ENCODE measurements around the gene HAUS5. TPM values are rescaled to one million over a fixed set of nuclear protein-coding genes. Genes with fewer than 3 reads are reported as not detected.

The HAUS5 gene
- total RNA-seq, 4 donors from 2014 or later, result 2.5 to 4.8 (median 3.4) TPM

GRCh38 chr19:35637165-35637564, 24.6 kb downstream of the HAUS5 start:
- H3K4me3 ChIP-seq, result no peak overlapping the region
- in situ Hi-C loops (cut with MboI; ENCODE audit: low sequenced_read_pairs in 4 of 4), result no loop called here
- ATAC-seq, result no peak
- no peaks in the 10 kb centered on the region for H3K9me3 ChIP-seq
- intact Hi-C loops (cut with DNase I; ENCODE audit: low total_unique reads), result no loop called here
- TF ChIP-seq POLR2A (IDR thresholded peaks at IDR 0.05), result no peak
- TF ChIP-seq, protein P1, sequence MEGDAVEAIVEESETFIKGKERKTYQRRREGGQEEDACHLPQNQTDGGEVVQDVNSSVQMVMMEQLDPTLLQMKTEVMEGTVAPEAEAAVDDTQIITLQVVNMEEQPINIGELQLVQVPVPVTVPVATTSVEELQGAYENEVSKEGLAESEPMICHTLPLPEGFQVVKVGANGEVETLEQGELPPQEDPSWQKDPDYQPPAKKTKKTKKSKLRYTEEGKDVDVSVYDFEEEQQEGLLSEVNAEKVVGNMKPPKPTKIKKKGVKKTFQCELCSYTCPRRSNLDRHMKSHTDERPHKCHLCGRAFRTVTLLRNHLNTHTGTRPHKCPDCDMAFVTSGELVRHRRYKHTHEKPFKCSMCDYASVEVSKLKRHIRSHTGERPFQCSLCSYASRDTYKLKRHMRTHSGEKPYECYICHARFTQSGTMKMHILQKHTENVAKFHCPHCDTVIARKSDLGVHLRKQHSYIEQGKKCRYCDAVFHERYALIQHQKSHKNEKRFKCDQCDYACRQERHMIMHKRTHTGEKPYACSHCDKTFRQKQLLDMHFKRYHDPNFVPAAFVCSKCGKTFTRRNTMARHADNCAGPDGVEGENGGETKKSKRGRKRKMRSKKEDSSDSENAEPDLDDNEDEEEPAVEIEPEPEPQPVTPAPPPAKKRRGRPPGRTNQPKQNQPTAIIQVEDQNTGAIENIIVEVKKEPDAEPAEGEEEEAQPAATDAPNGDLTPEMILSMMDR (IDR thresholded peaks at IDR 0.05 in 4 of 5, conservative IDR thresholded peaks at IDR 0.05 in 1 of 5), result no peak
- H3K27ac ChIP-seq, result no peak overlapping the region
- peaks cover 0 to 58% of the 10 kb centered on the region in 2 donors for H3K36me3 ChIP-seq
- DNase-seq, result no peak
- no peaks in the 10 kb centered on the region for H3K4me1 ChIP-seq
- H3K27me3 ChIP-seq, result no peaks in the 10 kb centered on the region

- no peaks in the 10 kb centered on the region for H3K9me3 ChIP-seq
- H3K4me3 ChIP-seq, result no peak overlapping the region
- ATAC-seq (no peak), DNase-seq (no peak)
- intact Hi-C loops (cut with DNase I; ENCODE audit: low total_unique reads) (no loop called here), in situ Hi-C loops (cut with MboI; ENCODE audit: low sequenced_read_pairs in 4 of 4) (no loop called here)
- no peak overlapping the region for H3K27ac ChIP-seq
- no peaks in the 10 kb centered on the region for H3K27me3 ChIP-seq
- peaks cover 0 to 37% of the 10 kb centered on the region in 2 donors for H3K36me3 ChIP-seq
- TF ChIP-seq, protein P1 (IDR thresholded peaks at IDR 0.05 in 4 of 5, conservative IDR thresholded peaks at IDR 0.05 in 1 of 5), result no peak
- no peak for TF ChIP-seq POLR2A (IDR thresholded peaks at IDR 0.05)
- H3K4me1 ChIP-seq, result peaks cover 0 to 9% of the 10 kb centered on the region in 2 donors
Measured at GRCh38 chr19:35639321-35639639, 26.7 kb downstream of the HAUS5 start.

DNA sequence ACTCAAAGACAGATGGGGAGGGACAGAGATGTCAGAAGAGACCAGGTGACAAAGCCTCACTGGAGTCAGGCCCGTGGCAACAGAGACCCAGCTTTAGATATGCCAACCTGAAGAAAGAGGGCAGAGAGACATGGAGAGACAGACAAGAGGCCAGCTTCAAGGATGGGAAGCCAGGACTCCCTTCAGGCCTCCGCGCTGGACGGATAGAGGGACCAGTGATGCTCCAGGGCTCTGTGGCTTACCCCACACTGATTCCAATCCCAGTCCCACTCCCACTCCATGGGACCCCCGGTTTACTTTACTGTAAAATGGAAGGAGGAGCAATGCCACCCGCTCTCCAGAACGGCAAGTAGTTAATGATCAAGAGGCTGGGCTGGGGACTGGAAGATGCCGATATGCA, 27.3 kb downstream of the HAUS5 start:
- TF ChIP-seq, protein P1 (IDR thresholded peaks at IDR 0.05 in 4 of 5, conservative IDR thresholded peaks at IDR 0.05 in 1 of 5), result no peak
- TF ChIP-seq POLR2A (IDR thresholded peaks at IDR 0.05), result no peak
- H3K27ac ChIP-seq, result no peak overlapping the region
- ATAC-seq, result no peak
- H3K9me3 ChIP-seq, result no peaks in the 10 kb centered on the region
- no peaks in the 10 kb centered on the region for H3K27me3 ChIP-seq
- peaks cover 0 to 9% of the 10 kb centered on the region in 2 donors for H3K4me1 ChIP-seq
- in situ Hi-C loops (cut with MboI; ENCODE audit: low sequenced_read_pairs in 4 of 4), result no loop called here
- intact Hi-C loops (cut with DNase I; ENCODE audit: low total_unique reads), result no loop called here
- no peak overlapping the region for H3K4me3 ChIP-seq
- no peak for DNase-seq
- peaks cover 0 to 31% of the 10 kb centered on the region in 2 donors for H3K36me3 ChIP-seq

DNA sequence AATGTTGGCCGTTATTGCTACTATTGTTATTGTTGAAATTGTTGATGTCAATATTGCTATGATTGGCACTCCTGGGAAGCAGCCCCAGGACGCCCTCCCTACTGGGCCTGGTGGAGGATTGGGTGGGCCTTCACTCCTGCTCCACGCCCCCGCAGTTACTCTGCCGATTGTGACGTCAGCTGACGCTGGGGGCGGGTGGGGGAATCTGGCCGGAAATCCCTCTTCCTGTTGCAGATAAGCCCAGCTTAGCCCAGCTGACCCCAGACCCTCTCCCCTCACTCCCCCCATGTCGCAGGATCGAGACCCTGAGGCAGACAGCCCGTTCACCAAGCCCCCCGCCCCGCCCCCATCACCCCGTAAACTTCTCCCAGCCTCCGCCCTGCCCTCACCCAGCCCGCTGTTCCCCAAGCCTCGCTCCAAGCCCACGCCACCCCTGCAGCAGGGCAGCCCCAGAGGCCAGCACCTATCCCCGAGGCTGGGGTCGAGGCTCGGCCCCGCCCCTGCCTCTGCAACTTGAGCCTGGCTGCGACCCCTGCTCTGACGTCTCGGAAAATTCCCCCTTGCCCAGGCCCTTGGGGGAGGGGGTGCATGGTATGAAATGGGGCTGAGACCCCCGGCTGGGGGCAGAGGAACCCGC, 29.1 kb downstream of the HAUS5 start, which contains the start of gene ETV2:
Gene ETV2 (plus strand): TSS at position 231 of the 637 bp plus-strand sequence. CDS start 716 bp downstream, outside the sequence.
- DNase-seq (no peak), ATAC-seq (no peak)
- in situ Hi-C loops (cut with MboI; ENCODE audit: low sequenced_read_pairs in 4 of 4), result no loop called here
- Histone ChIP-seq H3K4me3 (no peak within 1 kb of the TSS), H3K4me1 (peaks cover 0 to 13% of the 10 kb centered on the region in 2 donors), H3K27me3 (no peaks in the 10 kb centered on the region), H3K9me3 (no peaks in the 10 kb centered on the region), H3K27ac (no peak within 1 kb of the TSS), H3K36me3 (peaks cover 0 to 15% of the 10 kb centered on the region in 2 donors)
- intact Hi-C loops (cut with DNase I; ENCODE audit: low total_unique reads), result no loop called here
- no peak for TF ChIP-seq POLR2A (IDR thresholded peaks at IDR 0.05)
- TF ChIP-seq, protein P1 (IDR thresholded peaks at IDR 0.05 in 4 of 5, conservative IDR thresholded peaks at IDR 0.05 in 1 of 5), result no peak

- H3K36me3 ChIP-seq, result peaks cover 0 to 9% of the 10 kb centered on the region in 2 donors
- TF ChIP-seq, protein P1 (IDR thresholded peaks at IDR 0.05 in 4 of 5, conservative IDR thresholded peaks at IDR 0.05 in 1 of 5), result no peak
- TF ChIP-seq POLR2A (IDR thresholded peaks at IDR 0.05), result no peak
- H3K27ac ChIP-seq, result no peak overlapping the region
- intact Hi-C loops (cut with DNase I; ENCODE audit: low total_unique reads) (no loop called here), in situ Hi-C loops (cut with MboI; ENCODE audit: low sequenced_read_pairs in 4 of 4) (no loop called here)
- H3K4me3 ChIP-seq, result no peak overlapping the region
- no peaks in the 10 kb centered on the region for H3K9me3 ChIP-seq
- ATAC-seq, result no peak
- DNase-seq, result no peak
- no peaks in the 10 kb centered on the region for H3K27me3 ChIP-seq
- H3K4me1 ChIP-seq, result peaks cover under 1 to 13% of the 10 kb centered on the region in 2 donors
Measured at GRCh38 chr19:35642312-35642711, 29.8 kb downstream of the HAUS5 start.

Data from gastrocnemius medialis (tissue), 4 donors.